T-helper 17 cell (primary cell): ENCODE results near the gene FSTL4. TPM values are rescaled to one million over a fixed set of nuclear protein-coding genes. Genes with fewer than 3 reads are reported as not detected.

Source experiments
- ATAC-seq: fragments of 150-1000 bp; cut with Tn5 transposase; 2 replicates; pipeline ENCODE4 v1.10.0; 2021; ENCODE audit warnings: mild to moderate bottlenecking, moderate library complexity
- DNase-seq, 3 donors: peaks; one replicate each; pipeline versions ENCODE4 v3.0.0 to v3.0.0-alpha.2; 2020 to 2021
- H3K9me3 ChIP-seq: one replicate; pipeline ENCODE4 v1.7.0; 2013; ENCODE audit warnings: low read length, mild to moderate bottlenecking; ENCODE audit not compliant: control insufficient read depth, poor library complexity, severe bottlenecking
- H3K27ac Mint-ChIP-seq: one replicate; pipeline ENCODE4 v1.8.0; 2022; ENCODE audit warnings: mild to moderate bottlenecking, moderate library complexity, mixed read lengths
- H3K27me3 Mint-ChIP-seq: one replicate; pipeline ENCODE4 v1.8.0; 2022; ENCODE audit warnings: mixed read lengths
- H3K36me3 Mint-ChIP-seq: one replicate; pipeline ENCODE4 v1.8.0; 2022; ENCODE audit warnings: low read depth, mixed read lengths
- H3K4me1 Mint-ChIP-seq: one replicate; pipeline ENCODE4 v1.8.0; 2022; ENCODE audit warnings: mild to moderate bottlenecking, mixed read lengths
- H3K4me3 Mint-ChIP-seq: one replicate; pipeline ENCODE4 v1.8.0; 2022; ENCODE audit warnings: mild to moderate bottlenecking, moderate library complexity, mixed read lengths
- total RNA-seq, 4 donors: library from RNA in 2 of 4; stranded (reverse) in 2 of 4; gene quantifications; one replicate each; pipeline ENCODE4 v1.2.3 and lab custom pipeline; 2022 to 2026

The FSTL4 gene
- total RNA-seq: under 1 TPM in 1 of 2 donors, not detected in 1; 0.26 TPM
- 0 to 0.08 reads per million in 2 donors for total RNA-seq (lab: John Stamatoyannopoulos, UW)

GRCh38 chr5:133612249-133612860 lies at the start of gene FSTL4:
TSS of gene FSTL4 (minus strand) at chr5:133612541.
- Mint-ChIP-seq H3K4me1 (peaks cover 9% of the 10 kb centered on the region), H3K27ac (no peak within 1 kb of the TSS), H3K36me3 (peaks cover 3% of the 10 kb centered on the region), H3K27me3 (peaks cover 60% of the 10 kb centered on the region), H3K4me3 (peak within 1 kb of the TSS; percentile 85)
- H3K9me3 ChIP-seq: no peaks in the 10 kb centered on the region
- peak; percentile 11 to 26 (median 16) for DNase-seq
- peak; percentile 70 for ATAC-seq

- Mint-ChIP-seq H3K4me1 (no peaks in the 10 kb centered on the region), H3K4me3 (no peak overlapping the region), H3K36me3 (no peaks in the 10 kb centered on the region), H3K27ac (no peak overlapping the region), H3K27me3 (peaks cover 43% of the 10 kb centered on the region)
- ATAC-seq (no peak), DNase-seq (no peak)
- no peaks in the 10 kb centered on the region for H3K9me3 ChIP-seq
Measured at GRCh38 chr5:133661389-133661788, 49.0 kb upstream of the FSTL4 start.

- H3K36me3 Mint-ChIP-seq: no peaks in the 10 kb centered on the region
- DNase-seq (no peak), ATAC-seq (no peak)
- no peak overlapping the region for H3K27ac Mint-ChIP-seq
- peaks cover 27% of the 10 kb centered on the region for H3K27me3 Mint-ChIP-seq
- no peaks in the 10 kb centered on the region for H3K4me1 Mint-ChIP-seq
- no peaks in the 10 kb centered on the region for H3K9me3 ChIP-seq
- H3K4me3 Mint-ChIP-seq: no peak overlapping the region
Measured at GRCh38 chr5:133658327-133658726, 46.0 kb upstream of the FSTL4 start.

- Mint-ChIP-seq H3K36me3 (no peaks in the 10 kb centered on the region), H3K27ac (no peak overlapping the region), H3K4me3 (no peak overlapping the region), H3K27me3 (peaks cover 18% of the 10 kb centered on the region), H3K4me1 (no peaks in the 10 kb centered on the region)
- no peak for ATAC-seq
- no peak for DNase-seq
- no peaks in the 10 kb centered on the region for H3K9me3 ChIP-seq
Measured at GRCh38 chr5:133657036-133657435, 44.7 kb upstream of the FSTL4 start.

GRCh38 chr5:133655966-133656365 lies 43.6 kb upstream of the FSTL4 start:
- Mint-ChIP-seq H3K27me3 (peaks cover 18% of the 10 kb centered on the region), H3K4me3 (no peak overlapping the region), H3K36me3 (no peaks in the 10 kb centered on the region), H3K27ac (no peak overlapping the region), H3K4me1 (no peaks in the 10 kb centered on the region)
- DNase-seq: no peak
- no peaks in the 10 kb centered on the region for H3K9me3 ChIP-seq
- ATAC-seq: no peak

GRCh38 chr5:133653760-133654049 lies 41.4 kb upstream of the FSTL4 start:
- no peak for ATAC-seq
- DNase-seq: no peak
- peaks cover 18% of the 10 kb centered on the region for H3K27me3 Mint-ChIP-seq
- no peaks in the 10 kb centered on the region for H3K9me3 ChIP-seq
- H3K4me3 Mint-ChIP-seq: no peak overlapping the region
- H3K27ac Mint-ChIP-seq: no peak overlapping the region
- H3K4me1 Mint-ChIP-seq: no peaks in the 10 kb centered on the region
- H3K36me3 Mint-ChIP-seq: no peaks in the 10 kb centered on the region

- Mint-ChIP-seq H3K27ac (no peak overlapping the region), H3K4me1 (no peaks in the 10 kb centered on the region), H3K27me3 (peaks cover 13% of the 10 kb centered on the region), H3K4me3 (no peak overlapping the region), H3K36me3 (no peaks in the 10 kb centered on the region)
- no peak for DNase-seq
- no peaks in the 10 kb centered on the region for H3K9me3 ChIP-seq
- no peak for ATAC-seq
Measured at GRCh38 chr5:133652951-133653759, 40.8 kb upstream of the FSTL4 start.

- peaks cover 62% of the 10 kb centered on the region for H3K27me3 Mint-ChIP-seq
- peaks cover 4% of the 10 kb centered on the region for H3K36me3 Mint-ChIP-seq
Measured at GRCh38 chr5:133644000-133644865, 31.9 kb upstream of the FSTL4 start.

GRCh38 chr5:133643365-133643764 lies 31.0 kb upstream of the FSTL4 start:
- peaks cover 66% of the 10 kb centered on the region for H3K27me3 Mint-ChIP-seq

More at GRCh38 chr5:133644000-133644865, 31.9 kb upstream of the FSTL4 start:
- DNase-seq (no peak), ATAC-seq (no peak)
- Mint-ChIP-seq H3K4me1 (no peaks in the 10 kb centered on the region), H3K27ac (no peak overlapping the region), H3K4me3 (no peak overlapping the region)
- no peaks in the 10 kb centered on the region for H3K9me3 ChIP-seq

GRCh38 chr5:133642153-133642722 lies 29.9 kb upstream of the FSTL4 start:
- peaks cover 7% of the 10 kb centered on the region for H3K36me3 Mint-ChIP-seq
- no peaks in the 10 kb centered on the region for H3K4me1 Mint-ChIP-seq
- H3K4me3 Mint-ChIP-seq: no peak overlapping the region
- no peaks in the 10 kb centered on the region for H3K9me3 ChIP-seq
- ATAC-seq (no peak), DNase-seq (no peak)
- H3K27me3 Mint-ChIP-seq: peaks cover 77% of the 10 kb centered on the region
- no peak overlapping the region for H3K27ac Mint-ChIP-seq

More at GRCh38 chr5:133643365-133643764, 31.0 kb upstream of the FSTL4 start:
- DNase-seq (no peak), ATAC-seq (no peak)
- Mint-ChIP-seq H3K36me3 (peaks cover 6% of the 10 kb centered on the region), H3K27ac (no peak overlapping the region), H3K4me3 (no peak overlapping the region), H3K4me1 (no peaks in the 10 kb centered on the region)
- H3K9me3 ChIP-seq: no peaks in the 10 kb centered on the region

- ATAC-seq: no peak
- DNase-seq: no peak
- H3K4me1 Mint-ChIP-seq: no peaks in the 10 kb centered on the region
- H3K4me3 Mint-ChIP-seq: no peak overlapping the region
- peaks cover 82% of the 10 kb centered on the region for H3K27me3 Mint-ChIP-seq
- peaks cover 7% of the 10 kb centered on the region for H3K36me3 Mint-ChIP-seq
- H3K9me3 ChIP-seq: no peaks in the 10 kb centered on the region
- no peak overlapping the region for H3K27ac Mint-ChIP-seq
Measured at GRCh38 chr5:133641683-133642082, 29.3 kb upstream of the FSTL4 start.

GRCh38 chr5:133639850-133640528 lies 27.6 kb upstream of the FSTL4 start:
- no peak for ATAC-seq
- no peak overlapping the region for H3K4me3 Mint-ChIP-seq
- H3K9me3 ChIP-seq: no peaks in the 10 kb centered on the region
- peaks cover 6% of the 10 kb centered on the region for H3K36me3 Mint-ChIP-seq
- no peaks in the 10 kb centered on the region for H3K4me1 Mint-ChIP-seq
- H3K27ac Mint-ChIP-seq: no peak overlapping the region
- no peak for DNase-seq
- peaks cover 79% of the 10 kb centered on the region for H3K27me3 Mint-ChIP-seq
